ENCODE data around the gene PCGF5. TPM values are rescaled to one million over a fixed set of nuclear protein-coding genes. Genes with fewer than 3 reads are reported as not detected.

PCGF5 gene
- polyA plus RNA-seq, 1 of the 3 experiments (the other 2 are of a cell fraction), result 14.5 TPM

DNA sequence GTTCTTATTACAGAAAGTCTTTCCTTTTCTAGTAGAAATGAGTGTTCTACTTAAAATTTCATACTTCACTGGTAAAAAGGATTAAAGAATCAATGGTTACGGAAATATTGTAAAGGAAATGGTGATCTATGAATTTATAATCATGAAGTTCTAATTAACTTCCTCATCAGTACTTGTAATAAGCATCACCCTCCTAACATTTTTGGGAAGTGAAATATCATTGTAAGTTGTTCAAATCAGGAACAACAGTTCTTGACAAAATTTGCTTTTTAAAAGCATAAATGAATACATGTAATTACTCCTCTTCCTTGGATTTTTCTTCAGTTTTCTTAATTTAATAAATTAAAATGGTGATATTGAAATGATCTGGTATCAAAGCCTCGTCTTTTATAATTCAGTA, 5.6 kb upstream of the PCGF5 start:
- no peak for DNase-seq
- Histone ChIP-seq H3K9me2 (no peaks in the 10 kb centered on the region), H3K79me2 (ENCODE audit: insufficient read depth) (peaks cover 27% of the 10 kb centered on the region; the same call in 1 of the 2 replicates), H3K27me3 (ENCODE audit: insufficient read depth) (no peaks in the 10 kb centered on the region), H3K4me1 (ENCODE audit: control insufficient read depth in 1 of 2, insufficient read depth in 2 of 2, low read depth in 1 of 2, low read length in 1 of 2) (peaks cover 2 to 7% of the 10 kb centered on the region in 2 experiments; a peak in 2 of 4 replicates), H3K4me3 (ENCODE audit: low read depth in 2 of 2, low read length in 1 of 2) (no peak overlapping the region), H3K27ac (ENCODE audit: low read depth in 2 of 2, low read length in 1 of 2) (no peak overlapping the region), H4K20me1 (ENCODE audit: insufficient read depth) (no peaks in the 10 kb centered on the region; the same call in 1 of the 2 replicates), H3K9ac (no peak overlapping the region), H3K36me3 (replicated peaks in 1 of 2; ENCODE audit: control insufficient read depth in 1 of 2, insufficient read depth in 2 of 2, low read length in 1 of 2) (no peaks in the 10 kb centered on the region), H2AFZ (ENCODE audit: low read depth) (no peak overlapping the region), H3K9me3 (no peaks in the 10 kb centered on the region), H3F3A (replicated peaks; ENCODE audit: insufficient read depth) (peaks cover 5% of the 10 kb centered on the region), H3K4me2 (no peak overlapping the region)
- WGBS (ENCODE audit: low lambda C conversion rate), result 94% methylated on average over 2 of the region's 2 CpGs
- POLR2A ChIA-PET, result no interaction called here
- TF ChIP-seq GABPA (IDR thresholded peaks at IDR 0.05; ENCODE audit: low read depth), result no peak
- TF ChIP-seq SMC3 (IDR thresholded peaks at IDR 0.05; ENCODE audit: low read depth, low read length), result no peak
- TF ChIP-seq, protein P1, sequence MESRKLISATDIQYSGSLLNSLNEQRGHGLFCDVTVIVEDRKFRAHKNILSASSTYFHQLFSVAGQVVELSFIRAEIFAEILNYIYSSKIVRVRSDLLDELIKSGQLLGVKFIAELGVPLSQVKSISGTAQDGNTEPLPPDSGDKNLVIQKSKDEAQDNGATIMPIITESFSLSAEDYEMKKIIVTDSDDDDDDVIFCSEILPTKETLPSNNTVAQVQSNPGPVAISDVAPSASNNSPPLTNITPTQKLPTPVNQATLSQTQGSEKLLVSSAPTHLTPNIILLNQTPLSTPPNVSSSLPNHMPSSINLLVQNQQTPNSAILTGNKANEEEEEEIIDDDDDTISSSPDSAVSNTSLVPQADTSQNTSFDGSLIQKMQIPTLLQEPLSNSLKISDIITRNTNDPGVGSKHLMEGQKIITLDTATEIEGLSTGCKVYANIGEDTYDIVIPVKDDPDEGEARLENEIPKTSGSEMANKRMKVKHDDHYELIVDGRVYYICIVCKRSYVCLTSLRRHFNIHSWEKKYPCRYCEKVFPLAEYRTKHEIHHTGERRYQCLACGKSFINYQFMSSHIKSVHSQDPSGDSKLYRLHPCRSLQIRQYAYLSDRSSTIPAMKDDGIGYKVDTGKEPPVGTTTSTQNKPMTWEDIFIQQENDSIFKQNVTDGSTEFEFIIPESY (IDR thresholded peaks at IDR 0.05; ENCODE audit: borderline replicate concordance, low read depth), result no peak
- TF ChIP-seq MXI1 (IDR thresholded peaks at IDR 0.05; ENCODE audit: low read depth, low read length), result no peak
- TF ChIP-seq CHD2 (IDR thresholded peaks at IDR 0.05; ENCODE audit: low read length, partially characterized antibody), result no peak
- no peak for TF ChIP-seq EZH2phosphoT487 (IDR thresholded peaks at IDR 0.05; ENCODE audit: borderline replicate concordance, low read depth)
- no peak for TF ChIP-seq FOSL2 (IDR thresholded peaks at IDR 0.05; ENCODE audit: borderline replicate concordance, low read depth)
- TF ChIP-seq, protein P2, sequence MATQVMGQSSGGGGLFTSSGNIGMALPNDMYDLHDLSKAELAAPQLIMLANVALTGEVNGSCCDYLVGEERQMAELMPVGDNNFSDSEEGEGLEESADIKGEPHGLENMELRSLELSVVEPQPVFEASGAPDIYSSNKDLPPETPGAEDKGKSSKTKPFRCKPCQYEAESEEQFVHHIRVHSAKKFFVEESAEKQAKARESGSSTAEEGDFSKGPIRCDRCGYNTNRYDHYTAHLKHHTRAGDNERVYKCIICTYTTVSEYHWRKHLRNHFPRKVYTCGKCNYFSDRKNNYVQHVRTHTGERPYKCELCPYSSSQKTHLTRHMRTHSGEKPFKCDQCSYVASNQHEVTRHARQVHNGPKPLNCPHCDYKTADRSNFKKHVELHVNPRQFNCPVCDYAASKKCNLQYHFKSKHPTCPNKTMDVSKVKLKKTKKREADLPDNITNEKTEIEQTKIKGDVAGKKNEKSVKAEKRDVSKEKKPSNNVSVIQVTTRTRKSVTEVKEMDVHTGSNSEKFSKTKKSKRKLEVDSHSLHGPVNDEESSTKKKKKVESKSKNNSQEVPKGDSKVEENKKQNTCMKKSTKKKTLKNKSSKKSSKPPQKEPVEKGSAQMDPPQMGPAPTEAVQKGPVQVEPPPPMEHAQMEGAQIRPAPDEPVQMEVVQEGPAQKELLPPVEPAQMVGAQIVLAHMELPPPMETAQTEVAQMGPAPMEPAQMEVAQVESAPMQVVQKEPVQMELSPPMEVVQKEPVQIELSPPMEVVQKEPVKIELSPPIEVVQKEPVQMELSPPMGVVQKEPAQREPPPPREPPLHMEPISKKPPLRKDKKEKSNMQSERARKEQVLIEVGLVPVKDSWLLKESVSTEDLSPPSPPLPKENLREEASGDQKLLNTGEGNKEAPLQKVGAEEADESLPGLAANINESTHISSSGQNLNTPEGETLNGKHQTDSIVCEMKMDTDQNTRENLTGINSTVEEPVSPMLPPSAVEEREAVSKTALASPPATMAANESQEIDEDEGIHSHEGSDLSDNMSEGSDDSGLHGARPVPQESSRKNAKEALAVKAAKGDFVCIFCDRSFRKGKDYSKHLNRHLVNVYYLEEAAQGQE (IDR thresholded peaks at IDR 0.05; ENCODE audit: low read depth, low read length), result no peak
- TF ChIP-seq SIN3A (IDR thresholded peaks at IDR 0.05; ENCODE audit: borderline replicate concordance, low read depth, low read length), result no peak
- TF ChIP-seq, protein P3, sequence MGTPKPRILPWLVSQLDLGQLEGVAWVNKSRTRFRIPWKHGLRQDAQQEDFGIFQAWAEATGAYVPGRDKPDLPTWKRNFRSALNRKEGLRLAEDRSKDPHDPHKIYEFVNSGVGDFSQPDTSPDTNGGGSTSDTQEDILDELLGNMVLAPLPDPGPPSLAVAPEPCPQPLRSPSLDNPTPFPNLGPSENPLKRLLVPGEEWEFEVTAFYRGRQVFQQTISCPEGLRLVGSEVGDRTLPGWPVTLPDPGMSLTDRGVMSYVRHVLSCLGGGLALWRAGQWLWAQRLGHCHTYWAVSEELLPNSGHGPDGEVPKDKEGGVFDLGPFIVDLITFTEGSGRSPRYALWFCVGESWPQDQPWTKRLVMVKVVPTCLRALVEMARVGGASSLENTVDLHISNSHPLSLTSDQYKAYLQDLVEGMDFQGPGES (IDR thresholded peaks at IDR 0.05; ENCODE audit: low read depth, low read length), result no peak
- TF ChIP-seq TCF12 (IDR thresholded peaks at IDR 0.05), result no peak
- no peak for TF ChIP-seq RXRA (IDR thresholded peaks at IDR 0.05; ENCODE audit: borderline replicate concordance, low read depth)
- TF ChIP-seq RFX5 (IDR thresholded peaks at IDR 0.05; ENCODE audit: low read length), result no peak
- TF ChIP-seq, protein P4, sequence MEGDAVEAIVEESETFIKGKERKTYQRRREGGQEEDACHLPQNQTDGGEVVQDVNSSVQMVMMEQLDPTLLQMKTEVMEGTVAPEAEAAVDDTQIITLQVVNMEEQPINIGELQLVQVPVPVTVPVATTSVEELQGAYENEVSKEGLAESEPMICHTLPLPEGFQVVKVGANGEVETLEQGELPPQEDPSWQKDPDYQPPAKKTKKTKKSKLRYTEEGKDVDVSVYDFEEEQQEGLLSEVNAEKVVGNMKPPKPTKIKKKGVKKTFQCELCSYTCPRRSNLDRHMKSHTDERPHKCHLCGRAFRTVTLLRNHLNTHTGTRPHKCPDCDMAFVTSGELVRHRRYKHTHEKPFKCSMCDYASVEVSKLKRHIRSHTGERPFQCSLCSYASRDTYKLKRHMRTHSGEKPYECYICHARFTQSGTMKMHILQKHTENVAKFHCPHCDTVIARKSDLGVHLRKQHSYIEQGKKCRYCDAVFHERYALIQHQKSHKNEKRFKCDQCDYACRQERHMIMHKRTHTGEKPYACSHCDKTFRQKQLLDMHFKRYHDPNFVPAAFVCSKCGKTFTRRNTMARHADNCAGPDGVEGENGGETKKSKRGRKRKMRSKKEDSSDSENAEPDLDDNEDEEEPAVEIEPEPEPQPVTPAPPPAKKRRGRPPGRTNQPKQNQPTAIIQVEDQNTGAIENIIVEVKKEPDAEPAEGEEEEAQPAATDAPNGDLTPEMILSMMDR (IDR thresholded peaks at IDR 0.05), result no peak
- TF ChIP-seq GATA2 (CRISPR knock-in tag; IDR thresholded peaks at IDR 0.05), result no peak
- CTCF ChIA-PET, result no interaction called here
